Naive thymus-derived CD8-positive, alpha-beta T cell (primary cell): Measurements from ENCODE around the gene TRIM67. TPM values are rescaled to one million over a fixed set of nuclear protein-coding genes. Genes with fewer than 3 reads are reported as not detected.
A peak's percentile ranks its signal among the peaks of the same experiment; 100 is the strongest.

Experiments used
- ATAC-seq, 2 donors: fragments of 150-1000 bp; cut with Tn5 transposase in 1 of 2; sonication (Bioruptor Pico), chemical (Tn5 transposase) in 1 of 2; 1 replicate in 1 of 2; 2 replicates in 1 of 2; pipeline ENCODE4 v1.10.0; 2021; ENCODE audit warnings: mild to moderate bottlenecking in 2 of 2, moderate library complexity in 2 of 2
- POLR2A ChIA-PET: fragments of 350-600 bp; sonication (Branson Sonifier 250); formaldehyde crosslinking; loops from one replicate; lab custom pipeline; 2021; ENCODE audit warnings: antibody characterized with exemption; lab: Charles Lee
- DNase-seq, 10 donors: peaks; one replicate each; pipeline versions ENCODE4 v3.0.0 to v3.0.0-alpha.2; 2020 to 2022
- H3K27ac Mint-ChIP-seq, 10 donors: one replicate each; pipeline ENCODE4 v1.8.0; 2020 to 2022; ENCODE audit warnings: mild to moderate bottlenecking in 10 of 10, mixed read lengths in 10 of 10, moderate library complexity in 4 of 10, inconsistent platforms in 1 of 10
- H3K27me3 Mint-ChIP-seq, 5 donors: one replicate each; pipeline ENCODE4 v1.8.0; 2021 to 2022; ENCODE audit warnings: mixed read lengths in 5 of 5
- H3K36me3 Mint-ChIP-seq, 3 donors: one replicate each; pipeline ENCODE4 v1.8.0; 2020 to 2022; ENCODE audit warnings: mixed read lengths in 3 of 3, mild to moderate bottlenecking in 2 of 3, inconsistent platforms in 1 of 3
- H3K4me1 Mint-ChIP-seq, 4 donors: one replicate each; pipeline ENCODE4 v1.8.0; 2021 to 2022; ENCODE audit warnings: mixed read lengths in 4 of 4
- H3K4me3 Mint-ChIP-seq, 10 donors: one replicate each; pipeline ENCODE4 v1.8.0; 2020 to 2022; ENCODE audit warnings: mild to moderate bottlenecking in 10 of 10, mixed read lengths in 10 of 10, moderate library complexity in 6 of 10, inconsistent platforms in 1 of 10
- H3K9me3 Mint-ChIP-seq, 9 donors: one replicate each; pipeline ENCODE4 v1.8.0; 2020 to 2022; ENCODE audit warnings: mixed read lengths in 9 of 9, mild to moderate bottlenecking in 3 of 9, inconsistent platforms in 1 of 9, moderate library complexity in 1 of 9
- polyA plus RNA-seq, 3 donors: library from polyadenylated mRNA; unstranded; fragments of 300-500 nt; fragmentation: Illumina TruSeq; gene quantifications; one replicate each; pipeline ENCODE4 v1.2.3, GENCODE V29; 2021
- total RNA-seq, 8 experiments: library from RNA in 2 of 8; stranded (reverse) in 2 of 8; gene quantifications; one replicate each; pipeline ENCODE4 v1.2.3 and lab custom pipeline; 2021 to 2026

The TRIM67 gene
- total and polyA plus RNA-seq, 5 experiments from 2014 or later: not detected

- POLR2A ChIA-PET: interaction anchor here (1.5 kb wide), 1 partner anchor 26 kb away, joined by 4 read pairs; no protein-coding TSS in a partner anchor
- DNase-seq (no peak), ATAC-seq (no peak)
- no peaks in the 10 kb centered on the region for H3K36me3 Mint-ChIP-seq
- H3K4me1 Mint-ChIP-seq: peaks cover 11 to 32% (median 25%) of the 10 kb centered on the region in 4 donors
- H3K4me3 Mint-ChIP-seq: peak overlapping the region in 8 of 10 donors; percentile 40 to 64 (median 52)
- H3K9me3 Mint-ChIP-seq: no peaks in the 10 kb centered on the region
- H3K27me3 Mint-ChIP-seq: no peaks in the 10 kb centered on the region
- H3K27ac Mint-ChIP-seq: peak overlapping the region in 8 of 10 donors; percentile 3 to 88 (median 68)
Observed at GRCh38 chr1:231215681-231216385, 54.0 kb downstream of the TRIM67 start.

- Mint-ChIP-seq H3K4me3 (no peak overlapping the region), H3K27me3 (no peaks in the 10 kb centered on the region), H3K4me1 (peaks cover 6 to 26% (median 19%) of the 10 kb centered on the region in 4 donors), H3K9me3 (no peaks in the 10 kb centered on the region), H3K27ac (peak overlapping the region in 3 of 10 donors; percentile 35 to 57 (median 37)), H3K36me3 (no peaks in the 10 kb centered on the region)
- POLR2A ChIA-PET: interaction anchor here (0.6 kb wide), 1 partner anchor 24 kb away, joined by 3 read pairs; no protein-coding TSS in a partner anchor
- DNase-seq (no peak), ATAC-seq (no peak)
Observed at GRCh38 chr1:231216498-231216897, 54.6 kb downstream of the TRIM67 start.

GRCh38 chr1:231217056-231217455 is 55.2 kb downstream of the TRIM67 start:
- peak overlapping the region in 1 of 10 donors; percentile 37 for H3K27ac Mint-ChIP-seq

GRCh38 chr1:231218078-231218477 is 56.2 kb downstream of the TRIM67 start:
- Mint-ChIP-seq H3K9me3 (no peaks in the 10 kb centered on the region), H3K36me3 (peaks cover 0 to 6% (median 4%) of the 10 kb centered on the region in 3 donors), H3K27ac (no peak overlapping the region), H3K4me1 (peaks cover 6 to 18% (median 13%) of the 10 kb centered on the region in 4 donors), H3K27me3 (no peaks in the 10 kb centered on the region), H3K4me3 (no peak overlapping the region)
- DNase-seq (no peak), ATAC-seq (no peak)
- POLR2A ChIA-PET: no interaction called here

More at GRCh38 chr1:231217056-231217455, 55.2 kb downstream of the TRIM67 start:
- Mint-ChIP-seq H3K9me3 (no peaks in the 10 kb centered on the region), H3K27me3 (no peaks in the 10 kb centered on the region), H3K4me1 (peaks cover 6 to 21% (median 14%) of the 10 kb centered on the region in 4 donors), H3K36me3 (no peaks in the 10 kb centered on the region), H3K4me3 (no peak overlapping the region)
- no peak for DNase-seq
- ATAC-seq: no peak
- POLR2A ChIA-PET: interaction anchor here (0.6 kb wide), 1 partner anchor 23 kb away, joined by 3 read pairs; no protein-coding TSS in a partner anchor

GRCh38 chr1:231219422-231220401 is 57.9 kb downstream of the TRIM67 start:
- no peak overlapping the region for H3K27ac Mint-ChIP-seq
- no peaks in the 10 kb centered on the region for H3K27me3 Mint-ChIP-seq
- ATAC-seq: no peak
- POLR2A ChIA-PET: no interaction called here
- H3K36me3 Mint-ChIP-seq: peaks cover 0 to 17% (median 4%) of the 10 kb centered on the region in 3 donors
- H3K4me3 Mint-ChIP-seq: no peak overlapping the region
- no peak for DNase-seq
- H3K9me3 Mint-ChIP-seq: no peaks in the 10 kb centered on the region
- H3K4me1 Mint-ChIP-seq: peaks cover 8 to 17% (median 13%) of the 10 kb centered on the region in 4 donors

GRCh38 chr1:231220801-231221200 is 58.9 kb downstream of the TRIM67 start:
- Mint-ChIP-seq H3K4me3 (no peak overlapping the region), H3K36me3 (peaks cover 0 to 27% (median 11%) of the 10 kb centered on the region in 3 donors), H3K27me3 (no peaks in the 10 kb centered on the region), H3K9me3 (no peaks in the 10 kb centered on the region), H3K27ac (no peak overlapping the region), H3K4me1 (peaks cover 3 to 7% (median 6%) of the 10 kb centered on the region in 4 donors)
- POLR2A ChIA-PET: no interaction called here
- DNase-seq (no peak), ATAC-seq (no peak)

- Mint-ChIP-seq H3K27ac (peak overlapping the region in 2 of 10 donors; percentile 54 to 61), H3K4me1 (peaks cover 11 to 19% (median 16%) of the 10 kb centered on the region in 4 donors), H3K9me3 (no peaks in the 10 kb centered on the region), H3K4me3 (no peak overlapping the region), H3K36me3 (peaks cover 0 to 72% (median 28%) of the 10 kb centered on the region in 3 donors), H3K27me3 (no peaks in the 10 kb centered on the region)
- ATAC-seq (no peak), DNase-seq (no peak)
- POLR2A ChIA-PET: interaction anchor here (0.6 kb wide), 1 partner anchor 13 kb away, joined by 5 read pairs; no protein-coding TSS in a partner anchor
Observed at GRCh38 chr1:231226156-231226555, 64.3 kb downstream of the TRIM67 start.

GRCh38 chr1:231231511-231231910 is 69.7 kb downstream of the TRIM67 start:
- no peak for DNase-seq
- Mint-ChIP-seq H3K9me3 (no peaks in the 10 kb centered on the region), H3K27ac (peak overlapping the region in 1 of 10 donors; percentile 80), H3K4me3 (no peak overlapping the region), H3K36me3 (peaks cover 0 to 77% (median 22%) of the 10 kb centered on the region in 3 donors), H3K27me3 (no peaks in the 10 kb centered on the region), H3K4me1 (peaks cover 26 to 59% (median 50%) of the 10 kb centered on the region in 4 donors)
- ATAC-seq: no peak
- POLR2A ChIA-PET: no interaction called here

GRCh38 chr1:231232870-231233734 is 71.2 kb downstream of the TRIM67 start:
- H3K27ac Mint-ChIP-seq: peak overlapping the region in 3 of 10 donors; percentile 12 to 76 (median 24)
- H3K36me3 Mint-ChIP-seq: peaks cover 0 to 80% (median 23%) of the 10 kb centered on the region in 3 donors

GRCh38 chr1:231233735-231234417 is 72.0 kb downstream of the TRIM67 start:
- Mint-ChIP-seq H3K4me3 (no peak overlapping the region), H3K4me1 (peaks cover 31 to 80% (median 71%) of the 10 kb centered on the region in 4 donors), H3K27me3 (no peaks in the 10 kb centered on the region), H3K27ac (no peak overlapping the region), H3K9me3 (no peaks in the 10 kb centered on the region), H3K36me3 (peaks cover 5 to 84% (median 23%) of the 10 kb centered on the region in 3 donors)
- ATAC-seq (no peak), DNase-seq (no peak)
- POLR2A ChIA-PET: no interaction called here

More at GRCh38 chr1:231232870-231233734, 71.2 kb downstream of the TRIM67 start:
- H3K27me3 Mint-ChIP-seq: no peaks in the 10 kb centered on the region
- peaks cover 28 to 72% (median 64%) of the 10 kb centered on the region in 4 donors for H3K4me1 Mint-ChIP-seq
- POLR2A ChIA-PET: no interaction called here
- ATAC-seq: no peak
- DNase-seq: no peak
- H3K9me3 Mint-ChIP-seq: no peaks in the 10 kb centered on the region
- peak overlapping the region in 1 of 10 donors; percentile 6 for H3K4me3 Mint-ChIP-seq

GRCh38 chr1:231234506-231234905 is 72.6 kb downstream of the TRIM67 start:
- Mint-ChIP-seq H3K36me3 (peaks cover 8 to 83% (median 27%) of the 10 kb centered on the region in 3 donors), H3K4me1 (peaks cover 31 to 81% (median 77%) of the 10 kb centered on the region in 4 donors), H3K27ac (peak overlapping the region in 1 of 10 donors; percentile 74), H3K9me3 (no peaks in the 10 kb centered on the region), H3K27me3 (no peaks in the 10 kb centered on the region), H3K4me3 (no peak overlapping the region)
- no peak for DNase-seq
- ATAC-seq: no peak
- POLR2A ChIA-PET: no interaction called here
